Measurements from ENCODE around the gene EBF3. TPM values are rescaled to one million over a fixed set of nuclear protein-coding genes. Genes with fewer than 3 reads are reported as not detected.

Gene EBF3
- total RNA-seq, 1 experiment from 2014 or later = 0.64 TPM

GRCh38 chr10:129895811-129896135 lies 68.3 kb downstream of the EBF3 start:
- ChIA-PET POLR2A (no interaction called here), CTCF (no interaction called here)
- H3K9me3 ChIP-seq (ENCODE audit: control insufficient read depth, insufficient read depth, low read depth, low read length) = no peaks in the 10 kb centered on the region
- no peak overlapping the region for H3K27ac ChIP-seq (ENCODE audit: low read length)
- no TSS peak for BruUV-seq (replicated peaks)
- in situ Hi-C loops (cut with HindIII; ENCODE audit: low pct_unique_long_range_greater_than_20kb, low sequenced_read_pairs) = no loop called here
- no peaks in the 10 kb centered on the region for H3K4me1 ChIP-seq (ENCODE audit: control insufficient read depth, insufficient read depth, low read length)
- no peak for DNase-seq (ENCODE audit: low read depth, low spot score)
- no peaks in the 10 kb centered on the region for H3K36me3 ChIP-seq (ENCODE audit: control insufficient read depth, insufficient read depth, low read length)
- H3K27me3 ChIP-seq (ENCODE audit: control insufficient read depth, insufficient read depth, low read length) = peaks cover 4% of the 10 kb centered on the region; the same call in 1 of the 2 replicates
- ATAC-seq = no peak
- intact Hi-C loops (cut with micrococcal nuclease; ENCODE audit: unreplicated experiment) = no loop called here
- H3K4me3 ChIP-seq (ENCODE audit: low read depth in 2 of 2, low read length in 2 of 2) = no peak overlapping the region
- TF ChIP-seq TCF7L2 (IDR thresholded peaks at IDR 0.05; ENCODE audit: low read depth, low read length) (no peak), CTCF (IDR thresholded peaks at IDR 0.05) (no peak), SIN3A (IDR thresholded peaks at IDR 0.05; ENCODE audit: borderline replicate concordance, insufficient read depth, low read depth, low read length) (no peak), REST (IDR thresholded peaks at IDR 0.05; ENCODE audit: insufficient read depth in 1 of 2, low read depth in 2 of 2, low read length in 1 of 2) (no peak), POLR2AphosphoS5 (IDR thresholded peaks at IDR 0.05; ENCODE audit: low read depth, low read length) (no peak)

GRCh38 chr10:129894698-129895097 lies 69.4 kb downstream of the EBF3 start:
- Histone ChIP-seq H3K27me3 (ENCODE audit: control insufficient read depth, insufficient read depth, low read length) (peaks cover 3% of the 10 kb centered on the region; the same call in 1 of the 2 replicates), H3K9me3 (ENCODE audit: control insufficient read depth, insufficient read depth, low read depth, low read length) (no peaks in the 10 kb centered on the region), H3K4me1 (ENCODE audit: control insufficient read depth, insufficient read depth, low read length) (no peaks in the 10 kb centered on the region), H3K4me3 (ENCODE audit: low read depth in 2 of 2, low read length in 2 of 2) (no peak overlapping the region), H3K36me3 (ENCODE audit: control insufficient read depth, insufficient read depth, low read length) (no peaks in the 10 kb centered on the region), H3K27ac (ENCODE audit: low read length) (no peak overlapping the region)
- ChIA-PET POLR2A (no interaction called here), CTCF (no interaction called here)
- no peak for ATAC-seq
- DNase-seq (ENCODE audit: low read depth, low spot score) = no peak
- in situ Hi-C loops (cut with HindIII; ENCODE audit: low pct_unique_long_range_greater_than_20kb, low sequenced_read_pairs) = no loop called here
- intact Hi-C loops (cut with micrococcal nuclease; ENCODE audit: unreplicated experiment) = no loop called here
- no peak for TF ChIP-seq SIN3A (IDR thresholded peaks at IDR 0.05; ENCODE audit: borderline replicate concordance, insufficient read depth, low read depth, low read length)
- no peak for TF ChIP-seq POLR2AphosphoS5 (IDR thresholded peaks at IDR 0.05; ENCODE audit: low read depth, low read length)
- no peak for TF ChIP-seq REST (IDR thresholded peaks at IDR 0.05; ENCODE audit: insufficient read depth in 1 of 2, low read depth in 2 of 2, low read length in 1 of 2)
- TF ChIP-seq CTCF (IDR thresholded peaks at IDR 0.05) = no peak
- no peak for TF ChIP-seq TCF7L2 (IDR thresholded peaks at IDR 0.05; ENCODE audit: low read depth, low read length)
- no TSS peak for BruUV-seq (replicated peaks)
